Type B pancreatic cell (in vitro differentiated cells): ENCODE data around the gene PLEKHA1. TPM values are rescaled to one million over a fixed set of nuclear protein-coding genes. Genes with fewer than 3 reads are reported as not detected.
A peak's percentile ranks its signal among the peaks of the same experiment; 100 is the strongest.

ENCODE experiments used
- DNase-seq: peaks from one replicate; pipeline ENCODE4 v3.0.0; 2021; ENCODE audit warnings: mixed read lengths; ENCODE audit not compliant: unreplicated experiment; ENCODE audit errors: extremely low spot score
- H3K27ac Mint-ChIP-seq: 2 replicates; pipeline ENCODE4 v1.8.0; 2021; ENCODE audit warnings: mild to moderate bottlenecking, mixed read lengths
- H3K27me3 Mint-ChIP-seq: 2 replicates; pipeline ENCODE4 v1.8.0; 2021; ENCODE audit warnings: mixed read lengths
- H3K36me3 Mint-ChIP-seq: 2 replicates; pipeline ENCODE4 v1.8.0; 2021; ENCODE audit warnings: mixed read lengths
- H3K4me1 Mint-ChIP-seq: one replicate; pipeline ENCODE4 v1.8.0; 2021; ENCODE audit warnings: mixed read lengths; ENCODE audit not compliant: unreplicated experiment
- H3K4me3 Mint-ChIP-seq: 2 replicates; pipeline ENCODE4 v1.8.0; 2021; ENCODE audit warnings: mild to moderate bottlenecking, mixed read lengths
- H3K9me3 Mint-ChIP-seq: 2 replicates; pipeline ENCODE4 v1.8.0; 2021; ENCODE audit warnings: mixed read lengths
- CTCF ChIP-seq: fragments of 200-600 bp; sonication (generic); conservative IDR thresholded peaks from 2 replicates; pipeline ENCODE4 v1.5.0; 2021; ENCODE audit warnings: antibody characterized with exemption, mild to moderate bottlenecking
- total RNA-seq: library from RNA; stranded (reverse); gene quantifications from 2 replicates; pipeline ENCODE4 v1.2.1, GENCODE V29; 2021; ENCODE audit warnings: low replicate concordance

Gene PLEKHA1
- total RNA-seq, 1 donor from 2014 or later = 38.2 TPM

GRCh38 chr10:122463466-122464249, 89.2 kb downstream of the PLEKHA1 start:
- Mint-ChIP-seq H3K27me3 (peaks cover 83% of the 10 kb centered on the region), H3K36me3 (no peaks in the 10 kb centered on the region), H3K4me3 (peak overlapping the region; percentile 91), H3K9me3 (no peaks in the 10 kb centered on the region), H3K27ac (no peak overlapping the region), H3K4me1 (peaks cover 5% of the 10 kb centered on the region)
- DNase-seq = no peak
- no peak for TF ChIP-seq CTCF

- Mint-ChIP-seq H3K27ac (no peak overlapping the region), H3K4me3 (no peak overlapping the region), H3K9me3 (no peaks in the 10 kb centered on the region), H3K36me3 (no peaks in the 10 kb centered on the region), H3K4me1 (peaks cover 5% of the 10 kb centered on the region), H3K27me3 (peaks cover 82% of the 10 kb centered on the region)
- no peak for DNase-seq
- TF ChIP-seq CTCF = no peak
These were observed 89.7 kb downstream of the PLEKHA1 start for GRCh38 chr10:122464250-122464510.

GRCh38 chr10:122464586-122464985, 90.1 kb downstream of the PLEKHA1 start:
- Mint-ChIP-seq H3K4me1 (peaks cover 5% of the 10 kb centered on the region), H3K9me3 (no peaks in the 10 kb centered on the region), H3K36me3 (no peaks in the 10 kb centered on the region), H3K27ac (no peak overlapping the region), H3K4me3 (no peak overlapping the region), H3K27me3 (peaks cover 80% of the 10 kb centered on the region)
- no peak for DNase-seq
- TF ChIP-seq CTCF = no peak

GRCh38 chr10:122465401-122466040, 91.0 kb downstream of the PLEKHA1 start:
- DNase-seq = no peak
- H3K4me3 Mint-ChIP-seq = no peak overlapping the region
- peaks cover 5% of the 10 kb centered on the region for H3K4me1 Mint-ChIP-seq
- H3K9me3 Mint-ChIP-seq = no peaks in the 10 kb centered on the region
- peaks cover 78% of the 10 kb centered on the region for H3K27me3 Mint-ChIP-seq
- no peak overlapping the region for H3K27ac Mint-ChIP-seq
- H3K36me3 Mint-ChIP-seq = no peaks in the 10 kb centered on the region
- no peak for TF ChIP-seq CTCF

- Mint-ChIP-seq H3K36me3 (no peaks in the 10 kb centered on the region), H3K4me3 (no peak overlapping the region), H3K27me3 (peaks cover 74% of the 10 kb centered on the region), H3K4me1 (peaks cover 5% of the 10 kb centered on the region), H3K9me3 (no peaks in the 10 kb centered on the region), H3K27ac (no peak overlapping the region)
- no peak for DNase-seq
- TF ChIP-seq CTCF = no peak
These were observed 92.5 kb downstream of the PLEKHA1 start for GRCh38 chr10:122466951-122467381.
